K562 (cell line): ENCODE measurements around the gene TAL1. TPM values are rescaled to one million over a fixed set of nuclear protein-coding genes. Genes with fewer than 3 reads are reported as not detected.

Source experiments
- ASH1L ChIP-seq: fragments of 450-650 bp; IDR thresholded peaks from 2 replicates; pipeline ENCODE4 v1.6.1; 2018; ENCODE audit warnings: borderline replicate concordance, mild to moderate bottlenecking, low read depth; ENCODE audit not compliant: partially characterized antibody
- BCOR ChIP-seq: fragments of 450-650 bp; IDR thresholded peaks from 2 replicates; pipeline ENCODE4 v1.6.1; 2016
- CBX3 ChIP-seq, 2 experiments: IDR thresholded peaks; 1 replicate in 1 of 2; 2 replicates in 1 of 2; pipeline ENCODE4 v1.6.1; 2012; ENCODE audit warnings: inconsistent platforms in 2 of 2, low read length in 2 of 2, borderline replicate concordance in 1 of 2, control low read depth in 1 of 2
- CLOCK ChIP-seq: fragments of 250-450 bp; sonication (Bioruptor Pico); IDR thresholded peaks from 2 replicates; pipeline ENCODE4 v1.4.0; 2020; ENCODE audit warnings: mild to moderate bottlenecking, moderate library complexity, borderline replicate concordance
- ELF2 ChIP-seq: fragments of 250-450 bp; sonication (Bioruptor Pico); IDR thresholded peaks from 2 replicates; pipeline ENCODE4 v1.5.0; 2021; ENCODE audit warnings: mild to moderate bottlenecking
- ELK1 ChIP-seq: sonication (generic); formaldehyde crosslinking; IDR thresholded peaks from 2 replicates; pipeline ENCODE4 v1.8.1; 2022; ENCODE audit warnings: missing genetic modification reagents
- HNRNPUL1 ChIP-seq: fragments of 200-400 bp; formaldehyde crosslinking; IDR thresholded peaks from 2 replicates; pipeline ENCODE4 v1.6.1; 2017; ENCODE audit warnings: low read length
- HOXB6 ChIP-seq: fragments of 250-450 bp; sonication (Bioruptor Pico); IDR thresholded peaks from 2 replicates; pipeline ENCODE4 v1.5.1; 2022; ENCODE audit warnings: mild to moderate bottlenecking, borderline replicate concordance
- MEIS2 ChIP-seq: fragments of 450-650 bp; IDR thresholded peaks from 2 replicates; pipeline ENCODE4 v1.6.1; 2014; ENCODE audit warnings: mild to moderate bottlenecking; ENCODE audit not compliant: partially characterized antibody
- MITF ChIP-seq: IDR thresholded peaks from 2 replicates; pipeline ENCODE4 v1.6.1; 2014; ENCODE audit warnings: antibody characterized with exemption
- POLR2B ChIP-seq: fragments of 450-650 bp; IDR thresholded peaks from 2 replicates; pipeline ENCODE4 v1.6.1; 2018; ENCODE audit warnings: low read depth; ENCODE audit not compliant: partially characterized antibody
- PTBP1 ChIP-seq: fragments of 200-400 bp; formaldehyde crosslinking; IDR thresholded peaks from 2 replicates; pipeline ENCODE4 v1.6.1; 2017; ENCODE audit warnings: low read depth, low read length
- RAD51 ChIP-seq: fragments of 450-650 bp; IDR thresholded peaks from 2 replicates; pipeline ENCODE4 v1.7.1; 2016; ENCODE audit warnings: low read depth, mild to moderate bottlenecking, borderline replicate concordance
- RFX7 ChIP-seq: fragments of 250-450 bp; sonication (Bioruptor Pico); IDR thresholded peaks from 2 replicates; pipeline ENCODE4 v1.5.1; 2021; ENCODE audit warnings: mild to moderate bottlenecking
- RNF2 ChIP-seq: sonication (generic); IDR thresholded peaks from 2 replicates; pipeline ENCODE4 v1.6.1; 2016
- SP2 ChIP-seq: IDR thresholded peaks from 2 replicates; pipeline ENCODE4 v1.6.1; 2011; ENCODE audit warnings: mild to moderate bottlenecking, low read depth, low read length, moderate library complexity; ENCODE audit not compliant: poor library complexity, severe bottlenecking; ENCODE audit errors: extremely low read depth
- TAL1 ChIP-seq: fragments of 450-650 bp; IDR thresholded peaks from 2 replicates; pipeline ENCODE4 v1.6.1; 2016; ENCODE audit warnings: mild to moderate bottlenecking
- TEAD4 ChIP-seq, 2 experiments: sonication (generic) in 1 of 2; formaldehyde crosslinking in 1 of 2; IDR thresholded peaks; 2 replicates each; pipeline versions ENCODE4 v1.6.1 to v1.8.0; 2012 to 2022; ENCODE audit warnings: borderline replicate concordance in 1 of 2, inconsistent platforms in 1 of 2, low read length in 1 of 2, mild to moderate bottlenecking in 1 of 2, missing genetic modification reagents in 1 of 2
- ZBTB33 ChIP-seq: sonication (generic); formaldehyde crosslinking; IDR thresholded peaks from 2 replicates; pipeline ENCODE4 v1.8.1; 2023; ENCODE audit warnings: mild to moderate bottlenecking, missing genetic modification reagents
- ZNF316 ChIP-seq: fragments of 450-650 bp; IDR thresholded peaks from 2 replicates; pipeline ENCODE4 v1.6.1; 2016
- ZNF507 ChIP-seq: conservative IDR thresholded peaks from 2 replicates; pipeline ENCODE4 v1.6.1; 2017; ENCODE audit warnings: missing genetic modification characterization, missing compliant biosample characterization
- ZNF707 ChIP-seq: fragments of 250-450 bp; sonication (Bioruptor Pico); conservative IDR thresholded peaks from 2 replicates; pipeline ENCODE4 v1.8.0; 2022; ENCODE audit warnings: inconsistent platforms, mild to moderate bottlenecking, moderate library complexity
- ZSCAN29 ChIP-seq: fragments of 450-650 bp; IDR thresholded peaks from 2 replicates; pipeline ENCODE4 v1.6.1; 2017
- polyA plus RNA-seq, 8 experiments: library from polyadenylated mRNA; depleted of rRNA in 4 of 8; stranded (reverse) in 5 of 8; unstranded in 3 of 8; fragments of >200 nt; fragmentation: Nextera tagmentation in 2 of 8; fragmentation: Illumina TruSeq in 1 of 8; extraction: Ambion mirVana in 2 of 8; extraction: Trizol in 1 of 8; gene quantifications; 2 replicates each; pipeline versions ENCODE4 v1.2.1 to v1.2.3, GENCODE V29; 2011 to 2014; ENCODE audit warnings: inconsistent platforms in 1 of 8, missing spikeins in 1 of 8
- total RNA-seq, 7 experiments: library from RNA; depleted of rRNA in 6 of 7; stranded (reverse); fragments of >200 nt in 6 of 7; fragmentation: Illumina TruSeq in 2 of 7; extraction: Trizol in 2 of 7; gene quantifications; 2 replicates each; pipeline versions ENCODE4 v1.2.1 to v1.2.3, GENCODE V29; 2011 to 2021; ENCODE audit warnings: low replicate concordance in 1 of 7

The TAL1 gene
- total and polyA plus RNA-seq, 9 of the 15 experiments (the other 6 are each of a cell fraction or from before 2014, with no cell fraction given), result 18.5 to 106 (median 59.7) TPM

- TF ChIP-seq TAL1, result peak; percentile 13
- no peak for TF ChIP-seq CBX3 (IDR thresholded peaks at IDR 0.05; ENCODE audit: borderline replicate concordance in 1 of 2, low read length in 2 of 2)
- TF ChIP-seq ZBTB33, result no peak
- no peak for TF ChIP-seq ASH1L
- no peak for TF ChIP-seq CLOCK (CRISPR knock-in tag)
- TF ChIP-seq RFX7 (CRISPR knock-in tag), result no peak
- no peak for TF ChIP-seq HOXB6
- peak; percentile 3 for TF ChIP-seq MEIS2
- TF ChIP-seq BCOR, result 0 out of 2 replicates have a peak, but pooled peaks have one; percentile 8
- TF ChIP-seq POLR2B, result no peak
- TF ChIP-seq ZSCAN29, result no peak
- TF ChIP-seq ZNF507, result no peak
- TF ChIP-seq MITF, result no peak
- TF ChIP-seq RNF2, result no peak
- no peak for TF ChIP-seq HNRNPUL1
- no peak for TF ChIP-seq ELK1 (CRISPR knock-in tag)
- 0 out of 2 replicates have a peak, but pooled peaks have one; percentile 48 for TF ChIP-seq ELF2 (CRISPR knock-in tag)
- TF ChIP-seq TEAD4 (IDR thresholded peaks at IDR 0.05; ENCODE audit: low read length), result peak; percentile 46; the same call in 1 of the 2 replicates
- TF ChIP-seq TEAD4 (CRISPR knock-in tag; IDR thresholded peaks at IDR 0.05; ENCODE audit: borderline replicate concordance), result no peak
- TF ChIP-seq SP2, result no peak
- TF ChIP-seq ZNF707 (CRISPR knock-in tag), result no peak
- TF ChIP-seq RAD51, result no peak
- no peak for TF ChIP-seq ZNF316
- TF ChIP-seq PTBP1, result 0 out of 2 replicates have a peak, but pooled peaks have one; percentile 42
These were observed 7.0 kb upstream of the TAL1 start (continued) for GRCh38 chr1:47238935-47239592.
